ENCODE measurements around the gene SLF2. TPM values are rescaled to one million over a fixed set of nuclear protein-coding genes. Genes with fewer than 3 reads are reported as not detected.
A peak's percentile ranks its signal among the peaks of the same experiment; 100 is the strongest.

The SLF2 gene
- total and polyA plus RNA-seq, 12 donors: 4.8 to 23.6 (median 18.3) TPM

GRCh38 chr10:100913470-100913865 lies 705 bp downstream of the SLF2 start:
- 2 to 5% methylated on average over 10 of the region's 10 CpGs for WGBS, 2 donors
- Histone ChIP-seq H3K36me3 (peaks cover 0 to 41% (median 19%) of the 10 kb centered on the region in 9 donors), H3K27me3 (no peaks in the 10 kb centered on the region), H3K27ac (peak overlapping the region in 9 of 10 donors; percentile 92 to 99 (median 97)), H3K9me3 (no peaks in the 10 kb centered on the region), H3K4me3 (peak overlapping the region; percentile 77 to 99 (median 94)), H3K4me1 (peaks cover 0 to 50% (median 39%) of the 10 kb centered on the region in 9 donors)
- DNase-seq (no peak), ATAC-seq (no peak)
- TF ChIP-seq CTCF (IDR thresholded peaks at IDR 0.05): no peak
- intact Hi-C loops (cut with DNase I): no loop called here

GRCh38 chr10:100917071-100917470 lies 4.3 kb downstream of the SLF2 start:
- TF ChIP-seq CTCF (IDR thresholded peaks at IDR 0.05): no peak
- DNase-seq: no peak
- H3K27me3 ChIP-seq: no peaks in the 10 kb centered on the region
- ATAC-seq: no peak
- H3K4me1 ChIP-seq: peaks cover 0 to 44% (median 26%) of the 10 kb centered on the region in 9 donors
- WGBS, 2 donors: 73 to 80% methylated on average over 3 of the region's 3 CpGs
- H3K36me3 ChIP-seq: peaks cover 0 to 77% (median 47%) of the 10 kb centered on the region in 9 donors
- peak overlapping the region in 2 of 10 donors; percentile 4 to 9 for H3K27ac ChIP-seq
- no peaks in the 10 kb centered on the region for H3K9me3 ChIP-seq
- H3K4me3 ChIP-seq: no peak overlapping the region
- intact Hi-C loops (cut with DNase I): no loop called here

- no peak overlapping the region for H3K4me3 ChIP-seq
- DNase-seq: no peak
- no peak overlapping the region for H3K27ac ChIP-seq
- peaks cover 0 to 25% (median 3%) of the 10 kb centered on the region in 9 donors for H3K4me1 ChIP-seq
- peaks cover 0 to 99% (median 67%) of the 10 kb centered on the region in 9 donors for H3K36me3 ChIP-seq
- H3K9me3 ChIP-seq: no peaks in the 10 kb centered on the region
- no peak for TF ChIP-seq CTCF (IDR thresholded peaks at IDR 0.05)
- intact Hi-C loops (cut with DNase I): no loop called here
- H3K27me3 ChIP-seq: no peaks in the 10 kb centered on the region
- no peak for ATAC-seq
Observed at GRCh38 chr10:100923580-100923979, 10.8 kb downstream of the SLF2 start.

GRCh38 chr10:100927266-100927665 lies 14.5 kb downstream of the SLF2 start:
- ATAC-seq: no peak
- WGBS, 2 donors: 85 to 86% methylated on average over 5 of the region's 5 CpGs
- TF ChIP-seq CTCF (IDR thresholded peaks at IDR 0.05): no peak
- H3K9me3 ChIP-seq: no peaks in the 10 kb centered on the region
- H3K4me3 ChIP-seq: no peak overlapping the region
- H3K4me1 ChIP-seq: peaks cover 0 to 48% (median 8%) of the 10 kb centered on the region in 9 donors
- H3K27me3 ChIP-seq: no peaks in the 10 kb centered on the region
- intact Hi-C loops (cut with DNase I): no loop called here
- no peak for DNase-seq
- H3K27ac ChIP-seq: no peak overlapping the region
- peaks cover 0 to 99% (median 67%) of the 10 kb centered on the region in 9 donors for H3K36me3 ChIP-seq

Data from heart right ventricle (tissue), 16 donors.